ENCODE results near the gene NTRK1.

- TF ChIP-seq POLR2A (IDR thresholded peaks at IDR 0.05; ENCODE audit: low read depth, low read length) (no peak), POLR2AphosphoS5 (IDR thresholded peaks at IDR 0.05; ENCODE audit: low read depth, low read length) (no peak), TAF1 (IDR thresholded peaks at IDR 0.05; ENCODE audit: low read depth, low read length) (no peak), POU2F2 (IDR thresholded peaks at IDR 0.05; ENCODE audit: low read depth, low read length) (no peak), PAX5 (IDR thresholded peaks at IDR 0.05; ENCODE audit: insufficient read depth, low read length, severe bottlenecking) (no peak)
These were observed 47.9 kb downstream of the NTRK1 start for GRCh38 chr1:156908541-156908940.

Measured in GM12891 (cell line).